Stimulated activated CD4-positive, alpha-beta T cell treated with anti-CD3 and anti-CD28 coated beads, Interleukin-4, amount 100 ng/mL, for 48 hours (primary cell): ENCODE measurements around the gene RTCB.
A peak's percentile ranks its signal among the peaks of the same experiment; 100 is the strongest.
"Not testable (repeated sequence)": the region's sequence is repeated elsewhere in the genome, so short reads cannot be mapped to it uniquely, and the experiment has no call there.

Experiments used
- DNase-seq, 2 donors: peaks; one replicate each; pipeline ENCODE4 v3.0.0-alpha.2; 2020; ENCODE audit warnings: low read depth in 2 of 2

RTCB gene

DNA sequence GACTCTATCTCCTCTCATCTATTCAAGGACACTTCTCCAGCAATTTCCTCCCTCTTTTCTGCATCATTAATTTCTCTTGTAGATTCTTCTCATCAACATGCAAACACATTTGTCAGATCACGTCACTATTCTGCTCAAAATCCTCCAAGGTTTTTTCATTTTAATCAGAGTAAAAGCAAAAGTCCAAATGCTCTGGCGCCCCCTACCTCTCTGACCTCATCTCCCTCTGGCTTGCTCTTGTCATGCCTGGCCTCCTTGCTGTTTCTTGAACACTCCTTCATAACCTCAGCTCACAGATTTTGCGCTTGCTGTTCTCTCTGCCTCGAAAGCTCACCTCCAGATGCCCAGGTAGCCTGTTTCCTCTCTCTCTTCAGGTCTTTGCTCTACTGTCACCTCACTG is 22.4 kb downstream of the RTCB start:
- no peak for DNase-seq

DNA sequence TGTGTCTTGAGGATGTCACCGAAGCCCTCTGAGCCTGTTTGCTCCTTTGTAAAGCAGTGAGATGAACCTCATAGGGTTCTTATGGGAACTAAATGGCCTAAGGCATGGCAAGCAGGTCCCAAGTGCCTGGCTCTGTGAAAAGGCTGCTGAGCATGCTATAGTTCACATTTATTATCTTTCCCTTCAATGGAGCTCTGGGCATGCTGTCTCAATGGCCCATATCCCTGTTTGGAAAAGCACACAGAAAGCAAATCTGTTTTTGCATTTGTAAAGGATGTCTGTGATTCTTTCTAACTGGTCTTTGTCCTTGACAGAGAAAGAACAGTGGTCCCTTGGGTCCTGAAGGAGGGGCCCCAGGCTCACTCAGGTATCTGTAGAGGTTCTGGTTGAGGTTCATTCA is 26.4 kb downstream of the RTCB start:
- DNase-seq, result no peak

DNA sequence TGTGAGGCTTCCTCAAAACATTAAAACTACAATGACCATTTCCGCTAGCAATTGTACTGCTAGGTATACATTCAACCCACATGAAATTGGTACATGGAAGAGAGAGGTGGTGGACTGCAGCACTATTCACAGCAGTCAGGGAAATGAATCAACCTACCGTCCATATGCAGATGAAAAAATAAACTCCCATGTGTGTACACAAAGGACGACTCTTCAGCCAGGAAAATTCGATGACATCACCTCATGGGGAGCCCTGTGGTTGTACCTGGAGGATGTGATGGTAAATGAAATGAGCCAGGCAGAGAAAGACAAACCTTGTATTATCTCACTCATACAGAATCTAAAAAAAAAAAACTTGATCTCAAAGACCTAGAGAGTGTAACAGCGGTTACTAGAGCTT is 31.1 kb downstream of the RTCB start:
- no peak for DNase-seq

DNA sequence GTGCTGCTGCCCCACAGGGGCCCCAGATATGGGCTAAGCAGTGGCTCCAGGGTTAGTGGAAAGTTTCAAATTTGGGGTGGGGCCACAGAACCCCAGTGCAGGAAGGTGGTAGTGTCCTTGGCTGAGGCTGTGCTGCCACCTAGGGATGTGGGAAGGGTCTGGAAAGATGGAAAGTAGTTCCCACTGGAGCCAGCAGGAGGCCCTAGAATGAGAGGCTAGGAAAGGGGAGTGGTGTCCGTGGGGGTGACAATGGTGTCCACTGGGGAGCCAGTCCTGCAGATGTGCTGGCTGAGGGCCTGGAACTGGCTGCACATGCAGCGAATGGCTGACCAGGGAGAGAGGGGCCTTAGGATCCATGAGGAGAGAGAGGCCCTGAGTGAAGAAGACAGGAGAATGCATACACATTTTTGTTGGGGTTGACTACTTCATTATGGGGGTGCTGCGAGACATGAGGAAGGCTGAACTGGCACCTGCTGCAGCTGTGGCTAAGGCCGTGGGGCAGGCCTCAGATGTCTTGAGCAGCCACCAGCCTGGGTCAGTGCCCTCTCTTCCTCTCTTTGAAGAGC is 33.3 kb downstream of the RTCB start:
- DNase-seq, result peak in 1 of 2 donors; percentile 9

DNA sequence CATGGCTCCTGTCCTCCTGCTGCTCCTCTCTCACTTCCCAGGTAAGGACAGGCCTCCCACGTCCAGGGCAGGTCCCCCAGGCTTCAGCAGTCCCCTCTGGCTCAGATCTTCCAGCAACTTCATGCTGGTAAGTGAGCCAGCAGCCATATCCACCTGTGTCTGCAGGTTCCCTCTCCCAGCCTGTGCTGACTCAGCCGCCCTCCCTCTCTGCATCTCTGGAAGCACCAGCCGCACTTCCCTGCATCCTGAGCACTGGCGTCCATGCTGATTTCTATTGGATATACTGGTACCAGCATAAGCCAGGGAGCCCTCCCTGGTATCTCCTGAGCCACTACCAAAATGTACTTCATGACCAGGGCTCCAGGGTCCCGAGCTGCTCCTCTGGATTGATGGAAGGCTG is 35.4 kb downstream of the RTCB start:
- no peak for DNase-seq

DNA sequence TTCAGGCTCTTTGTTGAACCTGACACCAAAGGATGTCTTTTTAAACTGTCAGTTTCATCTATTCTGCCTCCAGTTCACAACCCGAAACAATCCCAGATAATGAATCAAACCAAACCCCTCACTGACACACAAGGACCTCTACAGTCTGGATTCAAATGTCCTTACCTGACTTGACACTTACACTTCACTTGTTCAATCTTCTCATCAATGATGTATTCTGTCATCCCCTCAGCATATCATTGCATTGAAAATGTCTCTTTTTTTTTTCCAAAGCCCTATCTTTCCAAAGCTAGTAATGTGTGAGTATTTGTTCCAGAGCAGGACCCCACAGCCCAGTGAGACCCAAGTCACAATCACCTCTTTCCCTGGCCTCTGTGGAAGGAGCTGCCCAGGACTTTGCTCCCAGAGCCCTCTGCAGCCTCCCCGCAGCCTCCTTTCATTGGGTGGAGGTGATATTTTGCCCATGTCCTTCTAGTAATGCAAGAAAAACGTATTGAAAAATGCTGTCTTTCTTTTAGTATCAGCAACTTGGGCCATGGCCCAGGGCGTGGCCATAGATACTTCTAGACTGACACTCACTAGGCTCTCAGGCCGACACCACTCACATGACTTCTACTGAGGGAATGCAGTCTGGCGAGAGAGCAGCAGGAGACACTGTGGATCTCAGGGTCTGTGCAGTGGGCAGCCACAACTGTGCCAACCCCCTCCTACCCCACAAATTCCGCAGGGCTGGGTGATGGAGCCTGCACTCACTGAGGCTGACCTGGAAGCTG is 36.2 kb downstream of the RTCB start:
- no peak for DNase-seq

DNA sequence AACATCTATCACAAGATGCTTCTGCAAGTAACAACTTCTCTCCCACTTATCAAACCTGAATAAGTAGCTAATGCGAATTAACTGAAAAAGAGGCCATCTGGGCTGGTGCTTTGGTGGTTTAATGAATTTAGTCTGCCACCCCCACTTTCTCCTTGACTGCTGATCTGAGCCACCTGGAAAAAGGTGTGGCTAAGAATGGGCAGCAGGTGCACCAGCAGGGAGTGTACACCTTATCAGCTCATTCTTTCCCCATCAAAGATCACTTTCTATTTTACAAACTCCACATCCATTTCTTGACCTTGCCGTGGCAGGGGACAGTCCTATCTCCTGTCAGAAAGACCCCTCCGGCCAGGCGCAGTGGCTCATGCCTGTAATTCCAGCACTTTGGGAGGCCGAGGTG is 47.8 kb downstream of the RTCB start:
- DNase-seq, result no peak

DNA sequence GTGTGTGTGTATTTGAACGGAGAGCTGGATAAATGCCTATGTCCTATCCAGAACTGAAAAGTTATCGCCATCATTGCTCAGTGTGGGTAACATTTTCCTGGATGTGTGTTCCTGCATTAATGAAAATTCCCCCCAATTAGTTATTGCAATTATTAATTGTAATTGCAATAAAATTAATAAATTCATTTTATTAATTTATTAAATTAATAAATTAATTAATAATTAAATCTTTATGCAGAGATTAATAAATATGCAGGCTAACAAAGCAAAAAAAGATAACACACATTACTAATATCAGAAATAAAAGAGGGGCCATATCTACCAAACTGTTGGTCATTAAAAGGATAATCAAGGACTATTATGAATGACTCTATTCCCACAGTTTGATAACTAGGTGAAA is 50.8 kb downstream of the RTCB start:
- DNase-seq, result no peak

DNA sequence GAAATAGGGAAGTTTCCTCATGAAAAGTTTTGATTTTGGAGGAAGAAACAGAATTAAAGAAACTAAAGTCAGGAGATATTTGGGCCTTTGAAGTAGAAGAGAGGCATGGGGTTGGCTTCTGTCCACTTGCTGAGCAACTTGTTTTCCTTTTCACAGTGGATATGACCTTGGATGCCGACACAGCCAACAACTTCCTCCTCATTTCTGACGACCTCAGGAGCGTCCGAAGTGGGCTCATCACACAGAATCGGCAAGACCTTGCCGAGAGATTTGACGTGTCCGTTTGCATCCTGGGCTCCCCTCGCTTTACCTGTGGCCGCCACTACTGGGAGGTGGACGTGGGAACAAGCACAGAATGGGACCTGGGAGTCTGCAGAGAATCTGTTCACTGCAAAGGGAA is 52.0 kb downstream of the RTCB start:
- DNase-seq, result not testable (repeated sequence)

DNA sequence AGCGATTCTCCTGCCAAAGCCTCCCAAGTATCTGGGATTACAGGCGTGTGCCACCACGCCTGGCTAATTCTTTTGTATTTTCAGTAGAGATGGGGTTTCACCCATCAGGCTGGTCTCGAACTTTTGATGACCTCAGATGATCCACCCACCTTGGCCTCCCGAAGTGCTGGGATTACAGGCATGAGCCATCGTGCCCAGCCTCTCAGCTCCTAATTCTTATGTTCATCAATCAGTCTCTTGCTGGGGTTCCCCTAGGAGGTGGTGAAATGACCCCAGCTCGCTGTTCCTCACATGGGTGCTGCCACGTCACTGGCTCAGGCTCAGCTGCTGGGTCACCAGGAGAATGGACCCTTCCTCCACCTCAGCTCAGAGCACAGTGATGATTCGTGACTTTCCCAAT is 54.5 kb downstream of the RTCB start, which contains the start of gene RFPL3:
Gene RFPL3, plus strand, starts transcription at position 301 of the 400 bp plus-strand sequence. CDS start 205 bp downstream, outside the sequence.
- not testable (repeated sequence) for DNase-seq

DNA sequence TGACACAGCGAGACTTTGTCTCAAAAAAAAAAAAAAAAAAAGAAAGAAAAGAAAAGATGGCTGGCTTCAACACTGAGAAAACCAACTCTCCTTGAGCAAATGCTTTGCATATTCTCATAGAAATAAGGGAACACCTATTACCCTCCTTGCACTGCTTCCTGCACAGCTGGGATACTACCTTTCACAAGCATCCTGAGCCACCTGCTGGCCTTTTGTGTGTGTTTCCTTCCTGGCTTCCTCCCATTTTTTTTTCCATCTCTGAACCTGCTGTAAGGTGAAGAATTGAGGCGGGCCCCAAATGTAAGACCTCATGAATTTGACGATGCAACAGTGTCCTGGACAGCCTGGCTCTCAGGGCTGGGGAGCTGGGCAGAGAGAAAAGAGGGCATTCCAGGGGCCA is 56.3 kb downstream of the RTCB start:
- no peak for DNase-seq

DNA sequence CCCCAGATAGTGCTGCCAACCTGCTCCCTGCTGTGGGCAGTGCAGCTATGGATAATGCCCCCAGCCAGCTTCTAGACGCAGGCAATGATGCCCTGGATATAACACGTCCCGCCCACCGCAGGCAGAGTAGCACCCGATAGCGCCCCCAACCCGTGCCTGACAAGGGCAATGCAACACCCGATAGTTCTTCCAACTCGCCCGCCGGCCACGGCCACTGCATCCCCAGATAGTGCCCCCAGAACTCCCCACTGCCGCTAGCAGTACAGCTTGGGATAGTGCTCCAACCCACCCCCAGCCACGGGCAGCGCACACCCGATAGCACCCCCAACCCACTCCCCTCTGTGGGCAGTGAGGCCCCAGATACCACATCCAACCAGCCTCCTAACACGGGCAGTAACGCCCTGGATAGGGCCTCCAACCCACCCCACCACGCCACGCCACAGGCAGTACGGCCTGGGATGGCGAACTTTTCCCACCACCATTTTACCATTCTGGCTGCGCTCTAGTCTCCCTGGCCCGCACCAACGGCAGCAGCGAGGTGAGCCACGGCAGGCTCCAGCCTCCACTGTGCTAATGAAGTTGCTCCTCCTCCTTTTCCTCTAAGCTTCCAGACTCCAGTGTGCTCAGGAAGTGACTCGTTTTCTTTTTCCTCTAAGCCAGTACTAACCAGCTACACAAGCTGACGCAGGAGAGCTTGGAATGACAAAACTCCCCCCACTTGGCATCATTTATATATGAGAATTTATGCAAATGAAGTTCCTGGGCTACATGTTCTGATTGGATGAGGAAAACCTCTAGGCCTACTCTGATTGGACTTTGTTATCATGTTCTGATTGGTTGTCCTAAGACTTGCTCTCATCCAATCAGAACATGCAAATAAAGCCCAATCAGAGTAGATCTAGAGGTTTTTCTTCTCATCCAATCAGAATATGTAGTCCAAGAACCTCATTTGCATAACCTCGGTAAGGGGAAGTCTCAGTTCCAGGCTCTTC is 57.4 kb downstream of the RTCB start:
- no peak for DNase-seq

DNA sequence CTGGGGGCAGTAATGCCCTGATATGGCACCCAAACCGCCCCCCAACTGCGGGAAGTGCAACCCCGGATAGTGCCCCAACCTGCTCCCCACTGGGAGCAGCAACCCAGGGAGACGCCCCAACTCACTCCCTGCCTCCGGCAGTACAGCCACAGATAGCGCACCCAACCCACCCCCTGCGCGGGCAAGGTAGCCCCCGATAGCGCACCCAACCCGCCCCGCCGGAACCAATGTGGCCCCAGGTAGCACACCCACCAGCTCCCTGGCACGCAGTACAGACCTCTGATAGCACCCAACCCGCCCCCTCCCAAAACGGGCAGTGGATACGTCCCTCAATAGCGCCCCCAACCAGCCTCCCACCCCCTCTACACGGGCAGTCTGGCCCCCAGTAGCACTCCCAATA is 58.2 kb downstream of the RTCB start:
- DNase-seq, result no peak

DNA sequence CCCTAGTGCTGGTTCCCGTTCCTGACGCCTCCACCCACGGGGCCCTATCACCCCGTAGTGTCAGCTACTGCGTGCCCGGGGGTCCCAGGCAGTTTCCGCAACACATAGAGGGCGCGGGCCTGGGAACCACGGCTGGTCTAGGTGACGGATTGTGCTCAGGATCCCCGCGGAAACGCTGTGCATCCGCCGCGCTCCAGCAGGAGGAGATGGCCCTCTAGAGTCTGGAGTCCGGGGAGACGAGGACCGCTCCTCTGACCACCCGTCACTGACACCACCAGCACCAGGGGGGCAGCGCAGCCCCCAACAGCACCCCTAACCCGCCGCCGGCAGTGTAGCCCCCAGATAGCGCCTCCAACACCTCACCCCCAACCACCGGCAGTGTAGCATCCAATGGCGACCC is 58.8 kb downstream of the RTCB start:
- DNase-seq, result no peak

DNA sequence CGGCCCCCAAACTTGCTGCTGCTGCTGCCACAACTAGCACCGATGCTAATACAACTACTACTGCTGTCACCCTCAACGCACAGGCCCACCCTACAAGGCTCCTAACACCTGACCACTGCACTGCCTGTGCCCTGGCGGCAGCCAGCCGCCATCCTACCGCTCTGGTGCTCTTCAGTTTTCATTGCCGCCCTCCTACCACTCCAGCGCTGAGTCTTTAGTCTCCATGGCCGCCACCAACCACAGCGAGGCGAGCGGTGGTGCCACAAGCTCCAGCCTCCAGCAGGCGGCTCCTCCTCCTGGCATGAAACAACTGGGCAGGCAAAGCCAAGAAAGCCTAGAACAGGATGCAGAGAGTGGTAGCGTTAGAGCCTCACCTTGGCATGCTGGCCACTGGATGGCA is 59.4 kb downstream of the RTCB start:
- DNase-seq, result no peak

DNA sequence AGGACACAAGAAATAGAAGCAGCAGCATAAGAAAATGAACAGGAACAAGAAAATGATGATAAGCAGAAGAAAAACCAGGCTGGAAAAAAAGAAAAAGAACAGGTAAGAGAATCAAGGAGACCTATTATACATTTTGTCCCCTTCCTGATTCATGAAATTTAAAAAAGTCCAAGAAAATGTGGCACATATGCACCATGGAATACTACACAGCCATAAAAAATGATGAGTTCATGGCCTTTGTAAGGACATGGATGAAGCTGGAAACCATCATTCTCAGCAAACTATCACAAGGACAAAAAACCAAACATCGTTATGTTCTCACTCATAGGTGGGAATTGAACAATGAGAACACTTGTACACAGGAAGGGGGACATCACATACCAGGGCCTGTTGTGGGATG is 60.2 kb downstream of the RTCB start:
- DNase-seq, result not testable (repeated sequence)

DNA sequence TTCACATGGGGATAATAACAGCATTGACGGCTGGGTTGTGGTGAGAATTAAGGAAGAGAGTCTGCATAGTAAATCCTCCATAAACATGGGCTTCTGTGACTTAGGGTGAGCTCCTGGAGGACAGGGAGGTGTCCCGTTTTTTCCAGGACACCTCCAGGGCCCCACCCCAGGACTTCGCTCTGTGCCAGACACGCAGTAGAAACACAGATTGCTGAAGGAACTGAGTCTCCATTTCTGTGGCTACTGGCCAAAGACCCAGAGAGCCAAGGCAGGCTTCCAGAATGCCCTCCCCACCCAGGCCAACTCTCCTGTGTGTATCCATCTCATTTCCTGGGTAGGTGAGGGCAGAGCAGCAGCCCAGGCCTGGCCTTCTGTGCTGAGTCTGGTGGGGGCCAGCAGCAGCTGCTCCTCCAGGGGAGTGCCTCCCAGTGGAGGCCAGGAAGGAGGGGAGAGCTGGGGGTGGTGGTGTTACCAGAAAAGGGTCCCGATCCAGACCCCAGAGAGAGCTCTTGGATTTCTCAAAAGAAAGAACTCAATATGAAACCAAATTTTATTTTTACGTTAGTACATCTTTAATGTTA is 63.9 kb downstream of the RTCB start:
- no peak for DNase-seq

DNA sequence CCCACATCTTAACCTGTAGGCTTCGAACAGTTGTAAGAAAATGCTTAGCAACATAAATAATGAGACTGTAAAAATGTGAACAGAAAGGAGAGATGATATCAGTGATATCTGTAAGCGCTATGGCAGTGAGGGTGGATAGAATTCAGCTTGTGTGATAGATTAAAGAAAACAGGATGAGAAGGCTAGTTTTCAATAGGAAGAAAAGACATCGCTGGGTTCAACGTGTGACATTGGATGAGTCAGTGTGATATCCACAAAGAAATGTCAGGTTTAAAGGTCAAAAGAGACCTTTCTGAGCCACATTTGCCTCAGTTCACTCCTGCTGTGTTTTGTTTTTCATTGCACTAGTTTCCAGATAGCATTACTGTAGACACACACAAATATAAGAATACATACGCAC is 68.1 kb downstream of the RTCB start:
- no peak for DNase-seq

DNA sequence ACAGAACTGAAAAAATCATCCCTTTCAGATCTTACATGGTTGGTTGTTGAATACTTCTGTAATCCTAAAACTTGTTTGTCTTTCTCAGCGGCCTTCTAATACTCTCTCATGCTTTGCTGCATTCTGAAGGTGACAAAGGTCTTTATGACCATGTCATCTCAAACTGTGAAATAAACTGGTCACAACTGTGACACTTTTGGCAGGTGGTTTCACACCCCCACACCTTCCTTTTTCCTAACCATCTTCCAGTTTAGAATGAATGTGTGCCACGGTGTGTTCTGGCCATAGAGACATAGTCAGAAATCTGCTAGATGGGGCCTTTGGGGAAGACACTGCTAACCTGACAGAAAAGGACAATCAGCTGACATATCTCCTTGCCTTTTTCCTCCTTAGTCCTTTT is 69.1 kb downstream of the RTCB start:
- no peak for DNase-seq

DNA sequence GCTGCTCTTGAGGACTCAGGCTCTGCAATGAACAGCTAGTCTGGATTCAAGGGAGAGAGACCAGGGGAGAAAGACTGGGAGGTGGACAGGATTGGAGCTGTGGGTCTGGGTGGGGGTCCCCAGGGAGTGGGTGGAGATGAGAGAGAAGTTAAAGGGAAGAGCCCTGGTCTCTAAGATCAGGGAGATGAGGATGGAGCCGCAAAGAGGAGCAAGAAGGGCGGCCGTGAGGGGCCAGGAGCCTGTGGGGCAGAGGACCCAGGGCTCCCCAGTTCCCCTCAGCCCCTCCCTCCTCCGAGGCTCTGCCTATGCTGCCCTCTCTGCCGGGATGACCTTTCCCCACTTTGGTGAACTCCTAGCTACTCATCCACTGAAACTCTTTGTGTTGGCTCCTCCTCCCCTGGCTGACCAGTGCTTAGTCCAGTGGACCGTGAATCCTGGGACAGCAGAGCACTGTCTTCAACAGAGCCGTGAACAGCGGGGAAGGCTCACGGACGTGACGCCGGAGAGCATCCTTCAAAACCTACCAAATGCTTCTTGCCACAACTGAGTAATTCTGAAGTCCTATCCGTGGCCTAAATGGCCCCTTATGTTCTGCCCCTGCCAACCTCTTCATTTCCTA is 70.8 kb downstream of the RTCB start:
- no peak for DNase-seq

DNA sequence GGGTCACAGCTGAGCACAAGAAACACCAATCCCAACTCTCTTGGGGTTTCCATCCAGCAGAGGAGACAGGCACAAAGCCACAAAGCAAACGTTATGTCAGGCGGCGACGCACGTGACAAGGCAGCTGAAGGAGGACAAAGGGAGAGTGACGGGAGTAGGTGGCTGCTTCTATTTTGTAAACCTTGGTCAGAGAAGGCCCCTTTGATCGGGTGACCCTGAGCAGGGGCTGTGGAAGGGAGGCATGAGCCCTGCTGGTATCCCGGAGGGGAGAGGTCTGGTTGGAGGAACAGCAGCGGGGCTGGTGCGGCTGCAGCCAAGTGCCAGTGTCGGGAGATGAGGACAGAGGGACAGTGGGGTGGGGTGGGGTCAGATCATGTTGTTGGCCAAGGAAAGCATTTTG is 71.6 kb downstream of the RTCB start:
- no peak for DNase-seq
